Erythroblast (primary cell): Measurements from ENCODE around the gene ZNF488.

Source experiments
- GATA1 ChIP-seq: IDR thresholded peaks from 2 replicates; pipeline ENCODE4 v1.6.1; 2011; ENCODE audit warnings: low read depth, mild to moderate bottlenecking, control low read depth, low read length, moderate library complexity
- POLR2A ChIP-seq: IDR thresholded peaks from 2 replicates; pipeline ENCODE4 v1.6.1; 2011; ENCODE audit warnings: mild to moderate bottlenecking, low read length

GRCh38 chr10:47388879-47389278, 4.8 kb upstream of the ZNF488 start:
- TF ChIP-seq POLR2A: no peak
- no peak for TF ChIP-seq GATA1
